Stimulated activated CD4-positive, alpha-beta T cell treated with anti-CD3 and anti-CD28 coated beads, Interleukin-1b, Interleukin-23, amount 100 ng/mL, for 1 hour (primary cell): ENCODE results near the gene NEK3.
"Not testable (repeated sequence)": the region's sequence is repeated elsewhere in the genome, so short reads cannot be mapped to it uniquely, and the experiment has no call there.

Source experiments
- DNase-seq, 2 donors: peaks; one replicate each; pipeline ENCODE4 v3.0.0-alpha.2; 2020; ENCODE audit warnings: low read depth in 2 of 2

Gene NEK3

GRCh38 chr13:52125547-52125946 lies 33.9 kb downstream of the NEK3 start:
- DNase-seq, result no peak

- DNase-seq, result no peak
Observed at GRCh38 chr13:52118595-52118994, 40.8 kb downstream of the NEK3 start.

- no peak for DNase-seq
Observed at GRCh38 chr13:52118095-52118494, 41.3 kb downstream of the NEK3 start.

DNA sequence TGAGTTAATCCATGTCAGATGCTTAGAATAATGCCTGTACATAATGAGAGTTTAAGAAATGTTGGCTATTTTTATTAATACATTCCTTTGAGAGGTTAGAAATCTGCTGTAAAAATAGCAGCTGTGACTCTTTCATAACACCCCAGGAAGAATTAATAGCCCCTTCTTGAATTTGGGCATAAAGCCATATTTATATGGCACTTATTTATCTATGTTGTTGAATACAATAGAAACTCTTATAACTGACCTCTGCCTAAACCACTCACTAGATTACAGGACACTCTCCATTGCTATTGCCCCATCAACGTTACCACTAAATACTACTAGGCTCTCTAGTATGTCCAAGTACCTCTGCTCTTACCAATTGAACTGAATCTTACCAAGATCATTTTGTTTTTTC lies 46.8 kb downstream of the NEK3 start:
- no peak for DNase-seq

- no peak for DNase-seq
Observed at GRCh38 chr13:52109116-52109670, 50.2 kb downstream of the NEK3 start.

DNA sequence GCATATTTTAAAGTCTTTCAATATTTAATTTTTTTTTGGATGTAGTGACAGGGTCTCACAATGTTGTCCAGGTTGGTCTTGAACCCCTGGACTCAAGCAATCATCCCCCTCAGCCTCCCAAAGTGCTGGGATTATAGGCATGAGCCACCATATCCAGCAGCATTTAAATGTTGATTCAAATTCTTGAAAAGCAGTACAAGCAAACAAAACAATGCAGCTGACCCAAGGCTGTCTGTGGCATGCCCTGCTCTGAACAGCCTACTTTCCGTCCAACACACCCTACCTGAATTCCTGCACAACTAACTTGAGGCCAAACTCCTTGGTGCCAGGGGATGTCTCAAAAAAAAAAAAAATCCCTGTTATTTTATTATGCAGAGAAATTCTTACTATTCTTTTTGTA lies 53.6 kb downstream of the NEK3 start:
- no peak for DNase-seq

- DNase-seq, result no peak
Observed at GRCh38 chr13:52104624-52105023, 54.8 kb downstream of the NEK3 start.

DNA sequence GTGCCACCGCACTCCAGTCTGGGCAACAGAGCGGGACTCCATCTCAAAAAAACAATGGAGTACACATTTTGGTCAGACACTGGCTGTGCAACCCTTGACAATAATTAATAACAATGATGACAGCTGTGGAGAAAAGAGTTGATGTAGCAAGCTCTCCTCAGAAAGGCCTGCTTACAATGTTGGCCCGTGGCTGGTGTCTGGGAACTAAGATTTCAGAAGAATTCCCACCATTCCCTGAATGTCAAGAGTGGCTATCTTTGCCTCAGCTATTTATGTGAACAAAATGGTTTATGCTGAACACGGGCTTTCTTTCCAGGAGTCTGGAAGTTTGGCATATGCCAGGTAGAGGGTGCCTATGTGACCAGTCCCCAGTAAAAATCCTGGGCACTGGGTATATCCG lies 56.0 kb downstream of the NEK3 start:
- DNase-seq, result no peak

GRCh38 chr13:52102423-52102822 lies 57.0 kb downstream of the NEK3 start:
- DNase-seq, result not testable (repeated sequence)

- no peak for DNase-seq
Observed at GRCh38 chr13:52097197-52097596, 62.2 kb downstream of the NEK3 start.

DNA sequence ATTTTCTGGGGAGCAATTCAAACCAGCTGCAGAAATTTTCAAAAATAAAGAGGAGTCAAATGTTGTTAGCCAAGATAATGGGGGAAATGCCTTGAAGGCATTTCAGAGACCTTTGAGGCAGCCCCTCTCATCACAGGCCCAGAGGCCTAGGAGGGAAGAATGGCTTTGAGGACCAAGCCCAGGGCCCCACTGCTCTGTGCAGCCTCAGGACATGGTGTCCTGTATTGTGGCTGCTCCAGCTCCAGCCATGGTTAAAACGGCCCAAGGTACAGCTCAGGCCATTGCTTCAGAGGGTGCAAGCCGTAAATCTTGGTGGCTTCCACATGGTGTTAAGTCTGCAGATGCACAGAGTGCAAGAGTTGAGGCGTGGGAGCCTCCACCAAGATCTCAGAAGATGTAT lies 62.6 kb downstream of the NEK3 start:
- DNase-seq, result no peak

- DNase-seq, result no peak
Observed at GRCh38 chr13:52096062-52096461, 63.3 kb downstream of the NEK3 start.

- DNase-seq, result no peak
Observed at GRCh38 chr13:52092087-52092486, 67.3 kb downstream of the NEK3 start.

DNA sequence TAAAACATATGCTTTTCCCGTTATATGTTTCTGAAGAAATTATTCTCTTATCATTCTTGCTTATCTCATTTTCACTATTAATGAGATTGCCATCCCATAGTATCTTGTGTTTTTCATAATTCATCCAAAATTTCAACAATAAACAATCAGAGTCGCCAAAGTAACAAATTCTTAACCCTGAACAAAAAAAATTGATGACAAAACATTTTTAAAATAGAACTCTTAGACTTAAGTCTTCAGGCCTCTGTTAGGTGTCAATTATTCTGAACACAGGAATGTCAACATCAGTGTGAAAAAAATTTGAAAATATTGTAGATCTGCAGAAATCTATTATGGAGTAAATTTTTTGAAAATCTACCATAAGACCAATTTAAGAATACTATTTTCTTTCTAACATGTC lies 67.9 kb downstream of the NEK3 start:
- no peak for DNase-seq

DNA sequence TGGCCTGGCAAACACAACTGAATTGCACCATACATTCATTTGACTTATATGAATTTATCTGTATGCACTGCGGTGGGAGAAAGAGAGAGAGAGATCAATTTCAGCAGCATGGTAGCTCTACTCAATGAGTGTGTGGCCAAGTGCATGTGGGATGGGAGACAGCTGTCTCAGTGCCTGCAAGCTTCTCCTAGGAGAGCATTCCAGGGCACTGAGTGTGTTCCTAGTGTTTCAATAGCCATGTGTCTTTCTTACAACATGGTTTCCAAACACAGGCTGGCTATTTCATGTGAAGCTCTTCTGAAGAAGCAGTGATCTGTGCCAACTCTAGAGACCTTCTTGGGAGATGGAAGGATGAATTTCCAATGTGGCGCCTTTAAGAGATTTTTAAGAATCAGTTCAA lies 74.0 kb downstream of the NEK3 start:
- no peak for DNase-seq

GRCh38 chr13:52084981-52085380 lies 74.4 kb downstream of the NEK3 start:
- not testable (repeated sequence) for DNase-seq
